GM21367 (cell line): ENCODE measurements around the gene MCM3.
A peak's percentile ranks its signal among the peaks of the same experiment; 100 is the strongest.

ENCODE experiments used
- ATAC-seq: cut with Tn5 transposase; IDR thresholded peaks from one replicate; pipeline ENCODE4 v1.9.1; 2021; ENCODE audit not compliant: unreplicated experiment

MCM3 gene

GRCh38 chr6:52284460-52285176, at the start of gene MCM3:
TSS of gene MCM3 (minus strand) at chr6:52284742. CDS start at chr6:52284674, 68 bp downstream.
- peak; percentile 97 for ATAC-seq

- ATAC-seq = no peak
Measured at GRCh38 chr6:52333840-52334200, 49.3 kb upstream of the MCM3 start.

- no peak for ATAC-seq
Measured at GRCh38 chr6:52331793-52332457, 47.4 kb upstream of the MCM3 start.

- ATAC-seq = no peak
Measured at GRCh38 chr6:52330470-52330869, 45.9 kb upstream of the MCM3 start.

DNA sequence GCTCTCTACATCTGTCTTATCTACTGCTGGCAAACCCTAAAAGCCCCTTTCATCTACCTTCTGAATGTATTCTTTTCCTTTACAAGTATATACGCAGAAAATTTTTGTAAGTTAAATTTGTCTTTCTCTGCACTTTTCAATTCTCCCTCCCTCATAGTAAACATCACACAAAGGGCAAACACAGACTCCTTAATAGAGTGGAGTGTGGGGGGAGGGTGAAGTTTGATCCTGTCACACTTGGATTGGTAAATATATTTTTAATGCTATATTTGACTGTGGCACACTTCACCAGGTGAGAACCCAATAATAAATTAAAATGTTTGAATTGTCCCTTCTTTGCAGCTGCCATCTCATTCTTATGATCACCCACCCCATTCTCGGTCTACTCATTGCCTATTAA, 44.2 kb upstream of the MCM3 start:
- no peak for ATAC-seq

DNA sequence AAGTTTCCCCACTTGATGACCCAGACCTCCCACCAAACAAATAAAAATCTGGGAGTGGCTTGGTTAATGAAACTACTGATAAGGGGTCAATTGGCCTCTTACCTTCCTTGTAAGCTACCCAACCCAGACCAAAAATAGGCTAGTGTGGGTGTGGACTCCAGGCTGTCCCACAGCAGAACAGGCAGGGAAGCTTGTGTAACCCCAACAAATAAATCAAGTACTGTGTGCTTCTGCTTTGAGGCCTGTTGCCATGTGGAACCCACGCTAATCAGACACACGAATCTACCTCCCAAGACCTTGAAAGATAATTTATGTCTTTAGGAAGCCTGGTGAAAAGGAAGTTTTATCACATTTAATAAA, 43.7 kb upstream of the MCM3 start:
- ATAC-seq = no peak

GRCh38 chr6:52326540-52327364, 42.2 kb upstream of the MCM3 start:
- ATAC-seq = no peak

GRCh38 chr6:52325695-52326471, 41.3 kb upstream of the MCM3 start:
- no peak for ATAC-seq

DNA sequence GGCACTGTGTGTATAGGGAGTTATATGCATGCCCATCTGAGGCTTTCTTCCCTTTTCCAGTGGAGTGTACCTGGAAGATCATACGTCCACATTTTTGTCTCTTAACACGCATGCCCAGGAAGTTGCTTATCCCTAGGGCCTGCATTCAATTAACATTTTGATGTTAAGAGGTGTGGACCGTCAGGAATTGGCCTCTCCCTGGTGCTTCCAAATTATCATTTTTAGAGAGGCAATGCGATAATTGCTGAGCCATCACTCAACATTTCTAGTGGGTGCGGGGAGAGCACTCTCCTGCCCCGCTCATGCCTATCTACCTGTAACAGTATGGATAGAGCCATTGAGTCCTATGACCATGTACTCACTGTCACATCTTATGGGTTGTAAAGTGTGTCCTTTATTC, 39.6 kb upstream of the MCM3 start:
- ATAC-seq = no peak

DNA sequence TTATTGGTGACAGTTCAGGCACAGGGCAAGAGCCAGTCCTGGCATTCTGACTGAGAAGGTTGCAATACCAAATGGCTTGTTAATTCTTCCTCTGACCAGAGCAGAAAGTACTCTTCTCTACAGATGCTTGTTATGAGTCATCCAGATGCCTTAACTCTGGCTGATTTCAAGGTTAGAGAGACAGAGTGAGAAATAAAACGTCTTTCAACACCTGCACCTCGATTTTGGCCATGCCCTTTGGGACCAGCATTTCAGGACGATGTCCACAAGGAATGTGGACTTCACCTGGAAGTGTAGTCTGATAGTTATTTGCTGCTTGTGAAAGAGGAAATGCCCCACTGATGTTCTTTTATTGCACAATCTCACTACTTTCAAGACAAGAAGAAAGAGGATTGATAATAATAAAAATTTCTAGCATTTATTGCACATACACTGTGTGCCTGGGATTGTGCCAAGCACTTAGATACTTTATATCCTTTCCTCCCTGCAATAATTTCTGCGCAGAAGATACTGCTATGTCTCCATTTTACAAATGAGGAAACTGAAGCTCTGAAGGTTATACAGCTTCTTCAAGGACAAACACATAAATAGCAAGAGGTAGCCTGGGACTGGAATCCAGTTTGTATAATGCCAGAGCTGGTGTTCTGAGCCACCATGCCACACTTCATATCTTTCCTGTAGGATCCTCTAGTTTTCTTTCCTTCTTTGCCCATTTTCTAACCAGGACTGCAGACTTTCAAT, 33.5 kb upstream of the MCM3 start:
- peak; percentile 98 for ATAC-seq

- no peak for ATAC-seq
Measured at GRCh38 chr6:52317211-52317610, 32.7 kb upstream of the MCM3 start.

GRCh38 chr6:52314752-52315151, 30.2 kb upstream of the MCM3 start:
- ATAC-seq = no peak

- no peak for ATAC-seq
Measured at GRCh38 chr6:52312461-52312860, 27.9 kb upstream of the MCM3 start.

DNA sequence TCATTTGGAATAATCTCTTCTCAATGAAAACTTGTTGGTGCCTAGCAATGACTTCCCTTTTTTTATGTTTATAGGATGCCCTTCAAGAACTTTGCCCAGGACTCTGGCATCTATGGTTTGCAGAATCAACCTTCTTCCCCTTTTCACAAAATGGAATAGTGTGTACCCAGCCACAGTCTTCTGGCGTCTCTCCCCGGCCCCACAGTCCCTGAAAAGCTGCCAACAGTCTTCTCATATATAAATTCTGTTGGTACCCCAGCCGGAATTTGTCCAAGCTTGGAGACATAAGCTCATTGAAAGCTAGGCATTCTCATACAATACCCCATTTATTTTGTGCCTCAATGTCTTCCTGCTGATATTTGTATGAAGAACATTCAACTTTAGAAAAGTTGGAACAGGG, 26.4 kb upstream of the MCM3 start:
- ATAC-seq = no peak

GRCh38 chr6:52307900-52308372, 23.4 kb upstream of the MCM3 start:
- ATAC-seq = no peak

GRCh38 chr6:52306972-52307870, 22.7 kb upstream of the MCM3 start:
- ATAC-seq = no peak

- ATAC-seq = peak; percentile 66
Measured at GRCh38 chr6:52305948-52306767, 21.6 kb upstream of the MCM3 start.

DNA sequence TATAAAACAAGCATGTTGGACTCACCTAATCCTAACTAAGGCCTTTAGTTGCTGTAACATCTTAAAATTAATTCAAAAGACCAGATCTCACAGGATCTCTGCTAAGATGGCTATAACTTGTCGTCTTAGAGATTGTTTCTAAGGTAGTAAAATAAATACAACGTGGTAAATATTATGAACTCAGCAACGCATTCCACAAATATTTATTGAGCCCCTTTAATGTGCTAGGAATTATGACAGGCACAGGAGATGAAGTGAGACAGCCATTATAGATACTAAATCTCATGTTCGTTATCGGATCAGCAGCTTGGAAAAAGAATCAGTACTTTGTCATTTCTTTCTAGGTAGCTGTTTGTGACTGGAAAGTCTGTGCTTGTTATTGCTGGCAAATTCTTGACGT, 20.9 kb upstream of the MCM3 start:
- no peak for ATAC-seq

DNA sequence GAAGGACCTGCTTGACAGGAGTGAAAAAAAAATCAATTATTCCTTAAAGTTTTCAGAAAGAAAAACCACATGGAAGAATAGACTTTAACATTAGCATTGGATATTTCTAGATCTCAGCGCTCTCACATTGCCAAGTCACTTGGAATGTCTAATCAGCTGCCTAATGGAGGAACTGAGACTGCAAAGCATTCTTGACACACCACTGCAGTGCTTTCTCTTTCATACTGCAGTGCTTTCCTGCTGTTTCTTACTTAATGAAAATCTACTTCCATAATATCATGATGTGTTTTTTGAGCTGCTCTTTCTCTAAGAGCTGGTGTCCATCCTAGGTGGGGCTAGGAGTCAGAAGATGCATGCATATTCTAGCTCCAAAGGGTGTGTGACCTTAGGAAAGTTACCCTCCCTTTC, 20.4 kb upstream of the MCM3 start:
- ATAC-seq = peak; percentile 44
